ENCODE measurements around the gene ASTN2. TPM values are rescaled to one million over a fixed set of nuclear protein-coding genes. Genes with fewer than 3 reads are reported as not detected.

ASTN2 gene
- total and polyA plus RNA-seq, 10 of the 15 experiments (the other 5 are each of a cell fraction or from before 2014, with no cell fraction given) = 1.4 to 15.7 (median 7.0) TPM

DNA sequence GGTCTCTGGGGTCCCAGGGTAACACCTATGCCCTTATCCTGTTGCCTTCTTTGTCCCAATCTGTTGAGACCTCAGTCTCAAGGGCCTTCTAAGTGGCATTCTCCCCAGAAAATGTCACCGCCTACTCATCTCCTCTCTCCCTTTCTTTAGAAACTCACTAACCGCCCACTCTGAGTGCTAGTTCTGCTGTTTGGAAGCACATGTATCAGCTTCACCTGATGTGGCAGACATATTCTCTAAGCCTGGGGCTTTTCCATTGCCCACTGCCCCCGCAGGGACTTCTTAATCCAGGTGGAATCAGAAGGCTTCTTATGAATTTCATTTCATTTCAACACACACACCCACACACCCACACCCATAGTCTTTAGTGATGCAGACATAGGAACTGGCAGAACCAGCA lies 165.1 kb downstream of the ASTN2 start:
- no peak for DNase-seq (ENCODE audit: low read depth, low spot score)
- H3K36me3 ChIP-seq (ENCODE audit: control insufficient read depth in 2 of 2, insufficient read depth in 2 of 2, low read length in 1 of 2) = no peaks in the 10 kb centered on the region
- H3K27me3 ChIP-seq (replicated peaks in 1 of 2; ENCODE audit: control insufficient read depth in 2 of 2, insufficient read depth in 2 of 2, low read length in 1 of 2) = no peaks in the 10 kb centered on the region; a peak in 1 of 4 replicates
- H3K9me3 ChIP-seq (replicated peaks; ENCODE audit: control insufficient read depth, insufficient read depth, low read length) = no peaks in the 10 kb centered on the region
- TF ChIP-seq POU2F2 (IDR thresholded peaks at IDR 0.05; ENCODE audit: borderline replicate concordance, low read depth, low read length) (no peak), WRNIP1 (IDR thresholded peaks at IDR 0.05; ENCODE audit: borderline replicate concordance, low read depth, low read length) (no peak), NFYB (IDR thresholded peaks at IDR 0.05; ENCODE audit: insufficient read depth, low read depth, low read length) (no peak), CREB1 (IDR thresholded peaks at IDR 0.05; ENCODE audit: low read depth) (no peak), POLR2A (IDR thresholded peaks at IDR 0.05; ENCODE audit: low read depth, low read length) (no peak), ZBED1 (IDR thresholded peaks at IDR 0.05; ENCODE audit: borderline replicate concordance) (no peak), SMARCA5 (IDR thresholded peaks at IDR 0.05) (no peak), FOXM1 (IDR thresholded peaks at IDR 0.05; ENCODE audit: low read depth, low read length) (no peak), ZNF274 (IDR thresholded peaks at IDR 0.05; ENCODE audit: insufficient read depth, insufficient read length) (no peak), MEF2B (IDR thresholded peaks at IDR 0.05; ENCODE audit: partially characterized antibody, poor library complexity, severe bottlenecking) (no peak), ELK1 (IDR thresholded peaks at IDR 0.05; ENCODE audit: low read depth, low read length) (no peak), SREBF1 (IDR thresholded peaks at IDR 0.05; ENCODE audit: low read length) (no peak), ZZZ3 (IDR thresholded peaks at IDR 0.05; ENCODE audit: control insufficient read depth, insufficient read length, low read depth) (no peak)
- TF ChIP-seq, protein P1, sequence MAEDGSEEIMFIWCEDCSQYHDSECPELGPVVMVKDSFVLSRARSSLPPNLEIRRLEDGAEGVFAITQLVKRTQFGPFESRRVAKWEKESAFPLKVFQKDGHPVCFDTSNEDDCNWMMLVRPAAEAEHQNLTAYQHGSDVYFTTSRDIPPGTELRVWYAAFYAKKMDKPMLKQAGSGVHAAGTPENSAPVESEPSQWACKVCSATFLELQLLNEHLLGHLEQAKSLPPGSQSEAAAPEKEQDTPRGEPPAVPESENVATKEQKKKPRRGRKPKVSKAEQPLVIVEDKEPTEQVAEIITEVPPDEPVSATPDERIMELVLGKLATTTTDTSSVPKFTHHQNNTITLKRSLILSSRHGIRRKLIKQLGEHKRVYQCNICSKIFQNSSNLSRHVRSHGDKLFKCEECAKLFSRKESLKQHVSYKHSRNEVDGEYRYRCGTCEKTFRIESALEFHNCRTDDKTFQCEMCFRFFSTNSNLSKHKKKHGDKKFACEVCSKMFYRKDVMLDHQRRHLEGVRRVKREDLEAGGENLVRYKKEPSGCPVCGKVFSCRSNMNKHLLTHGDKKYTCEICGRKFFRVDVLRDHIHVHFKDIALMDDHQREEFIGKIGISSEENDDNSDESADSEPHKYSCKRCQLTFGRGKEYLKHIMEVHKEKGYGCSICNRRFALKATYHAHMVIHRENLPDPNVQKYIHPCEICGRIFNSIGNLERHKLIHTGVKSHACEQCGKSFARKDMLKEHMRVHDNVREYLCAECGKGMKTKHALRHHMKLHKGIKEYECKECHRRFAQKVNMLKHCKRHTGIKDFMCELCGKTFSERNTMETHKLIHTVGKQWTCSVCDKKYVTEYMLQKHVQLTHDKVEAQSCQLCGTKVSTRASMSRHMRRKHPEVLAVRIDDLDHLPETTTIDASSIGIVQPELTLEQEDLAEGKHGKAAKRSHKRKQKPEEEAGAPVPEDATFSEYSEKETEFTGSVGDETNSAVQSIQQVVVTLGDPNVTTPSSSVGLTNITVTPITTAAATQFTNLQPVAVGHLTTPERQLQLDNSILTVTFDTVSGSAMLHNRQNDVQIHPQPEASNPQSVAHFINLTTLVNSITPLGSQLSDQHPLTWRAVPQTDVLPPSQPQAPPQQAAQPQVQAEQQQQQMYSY (CRISPR knock-in tag; IDR thresholded peaks at IDR 0.05) = no peak
- no peak overlapping the region for H3K4me2 ChIP-seq (ENCODE audit: control insufficient read depth, insufficient read depth)
- no peaks in the 10 kb centered on the region for H3K4me1 ChIP-seq (ENCODE audit: control insufficient read depth, insufficient read depth, low read length)
- no peak overlapping the region for H3K27ac ChIP-seq (ENCODE audit: control insufficient read depth, insufficient read depth)
- H3K79me2 ChIP-seq (ENCODE audit: control insufficient read depth, insufficient read depth, low read length) = no peaks in the 10 kb centered on the region
- in situ Hi-C loops (cut with MboI) (no loop called here), intact Hi-C loops (cut with micrococcal nuclease; ENCODE audit: unreplicated experiment) (no loop called here)
- no TSS peak for BruUV-seq (replicated peaks)
- ChIA-PET SMC1A (ENCODE audit: uncharacterized antibody, unreplicated experiment) (no interaction called here), POLR2A (no interaction called here), RAD21 (ENCODE audit: unreplicated experiment) (no interaction called here), CTCF (no interaction called here)
- H3K4me3 ChIP-seq = no peak overlapping the region
- H2AFZ ChIP-seq (ENCODE audit: control insufficient read depth, low read depth, low read length) = no peak overlapping the region
- H3K9ac ChIP-seq (ENCODE audit: control insufficient read depth, insufficient read depth, low read length) = no peak overlapping the region
- no peak for FAIRE-seq
- WGBS (ENCODE audit: insufficient coverage, insufficient replicate concordance, low lambda C conversion rate, missing lambda C conversion rate) = 2% methylated on average over 3 of the region's 3 CpGs
- no peak for ATAC-seq
- H4K20me1 ChIP-seq (ENCODE audit: control insufficient read depth, insufficient read depth) = no peaks in the 10 kb centered on the region
